PC-3 (cell line): ENCODE data around the gene PRICKLE4.

ENCODE experiments used
- EZH2phosphoT487 ChIP-seq: fragments of 300-600 bp; sonication (generic); IDR thresholded peaks from 2 replicates; pipeline ENCODE4 v1.6.1; 2018; ENCODE audit warnings: mild to moderate bottlenecking, antibody characterized with exemption, low read length, borderline replicate concordance
- TF ChIP-seq, protein P1 (sequence below): fragments of 300-600 bp; sonication (generic); conservative IDR thresholded peaks from 2 replicates; pipeline ENCODE4 v1.5.1; 2017; ENCODE audit warnings: antibody characterized with exemption, low read depth, mild to moderate bottlenecking, low read length

DNA sequence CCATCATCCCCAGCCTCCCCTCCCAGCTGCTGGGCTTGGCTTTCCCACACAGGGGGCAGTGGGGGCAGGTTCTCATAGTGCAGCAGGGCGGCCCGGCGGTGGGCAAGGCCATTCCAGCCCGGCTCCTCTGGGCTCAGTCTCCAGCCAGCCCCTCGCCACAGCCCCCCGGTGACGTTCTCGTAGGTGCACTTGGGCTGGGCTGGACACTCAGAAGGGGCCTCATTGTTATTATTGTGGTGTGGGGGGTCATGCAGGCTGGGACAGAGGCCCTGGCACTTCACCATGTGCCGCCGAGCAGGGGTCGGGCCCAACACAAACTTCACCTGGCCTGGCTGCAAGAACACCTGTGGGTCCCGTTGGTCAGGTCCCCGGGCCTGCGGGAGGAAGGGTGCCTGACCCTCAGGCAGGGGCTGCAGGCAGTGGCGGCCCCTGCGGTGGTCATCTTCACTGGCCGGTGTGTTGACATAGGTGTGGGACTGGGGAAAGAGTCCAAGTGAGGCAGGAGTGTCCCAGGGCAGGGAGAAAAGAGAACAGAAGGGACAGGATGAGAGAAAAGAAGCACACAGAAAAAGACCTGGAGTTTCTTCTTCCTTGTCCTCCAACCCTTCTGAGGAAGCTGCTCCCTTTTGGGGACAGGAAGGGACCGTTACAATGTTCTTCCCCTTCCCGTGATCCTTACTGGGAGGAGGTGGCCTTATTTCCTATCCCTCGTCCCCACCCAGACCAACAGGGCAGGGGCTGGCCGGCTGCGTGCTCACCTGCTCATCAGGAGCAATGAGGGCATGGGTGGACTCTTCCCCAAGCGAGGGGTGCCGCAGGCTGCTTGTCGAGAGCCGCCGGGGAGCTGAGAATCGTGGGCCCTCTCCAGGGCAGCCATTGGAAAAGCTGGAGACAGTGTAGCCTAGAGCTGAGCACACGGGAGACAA is 9.3 kb upstream of the PRICKLE4 start:
- TF ChIP-seq, protein P1, sequence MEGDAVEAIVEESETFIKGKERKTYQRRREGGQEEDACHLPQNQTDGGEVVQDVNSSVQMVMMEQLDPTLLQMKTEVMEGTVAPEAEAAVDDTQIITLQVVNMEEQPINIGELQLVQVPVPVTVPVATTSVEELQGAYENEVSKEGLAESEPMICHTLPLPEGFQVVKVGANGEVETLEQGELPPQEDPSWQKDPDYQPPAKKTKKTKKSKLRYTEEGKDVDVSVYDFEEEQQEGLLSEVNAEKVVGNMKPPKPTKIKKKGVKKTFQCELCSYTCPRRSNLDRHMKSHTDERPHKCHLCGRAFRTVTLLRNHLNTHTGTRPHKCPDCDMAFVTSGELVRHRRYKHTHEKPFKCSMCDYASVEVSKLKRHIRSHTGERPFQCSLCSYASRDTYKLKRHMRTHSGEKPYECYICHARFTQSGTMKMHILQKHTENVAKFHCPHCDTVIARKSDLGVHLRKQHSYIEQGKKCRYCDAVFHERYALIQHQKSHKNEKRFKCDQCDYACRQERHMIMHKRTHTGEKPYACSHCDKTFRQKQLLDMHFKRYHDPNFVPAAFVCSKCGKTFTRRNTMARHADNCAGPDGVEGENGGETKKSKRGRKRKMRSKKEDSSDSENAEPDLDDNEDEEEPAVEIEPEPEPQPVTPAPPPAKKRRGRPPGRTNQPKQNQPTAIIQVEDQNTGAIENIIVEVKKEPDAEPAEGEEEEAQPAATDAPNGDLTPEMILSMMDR: no peak
- no peak for TF ChIP-seq EZH2phosphoT487
